ENCODE measurements around the gene RCE1. TPM values are rescaled to one million over a fixed set of nuclear protein-coding genes. Genes with fewer than 3 reads are reported as not detected.

RCE1 gene
- total RNA-seq, 1 donor from 2014 or later: 3.2 TPM

- ATAC-seq: no peak
- DNase-seq (ENCODE audit: low spot score): no peak
These were observed 25.0 kb downstream of the RCE1 start for GRCh38 chr11:66868082-66868725.

DNA sequence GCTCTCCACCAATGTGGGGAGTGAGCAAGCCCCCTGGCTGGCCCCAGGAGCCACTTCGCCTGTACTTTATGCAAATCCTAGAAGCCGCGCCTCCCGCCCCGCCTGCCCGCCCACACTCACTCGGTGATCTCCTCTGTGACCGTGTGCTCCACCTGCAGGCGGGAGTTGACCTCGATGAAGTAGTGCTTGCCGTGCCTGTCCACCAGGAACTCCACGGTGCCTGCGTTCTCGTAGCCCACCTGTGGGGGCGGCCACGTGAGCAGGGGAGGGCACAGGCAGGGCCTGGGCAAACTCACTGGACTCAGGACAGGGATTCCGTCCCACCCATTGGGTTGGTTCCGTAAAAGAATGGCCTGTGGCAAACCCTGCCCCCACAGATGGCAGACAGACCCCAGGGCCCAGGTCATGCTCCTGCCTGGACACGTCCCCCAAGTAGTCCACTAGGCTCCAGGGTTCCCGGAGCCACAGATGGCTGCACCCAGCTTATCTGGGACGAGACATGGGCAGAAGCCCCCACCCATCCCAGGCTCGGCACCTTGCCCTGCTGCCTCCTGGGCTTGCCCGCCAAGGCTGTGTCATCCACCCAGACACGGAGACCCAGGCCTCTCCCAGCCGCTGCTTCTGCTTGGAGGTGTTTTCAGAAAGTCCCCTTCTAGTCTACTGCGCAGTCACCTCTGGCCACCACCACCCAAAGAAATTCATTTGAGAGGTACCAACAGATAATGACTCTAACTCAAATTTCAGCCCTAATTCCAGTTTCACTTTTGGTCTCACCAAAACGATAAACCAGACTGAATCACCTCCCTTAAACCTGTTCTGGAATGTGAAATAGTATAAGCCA lies 25.7 kb downstream of the RCE1 start:
- peak; percentile 47 for ATAC-seq

GRCh38 chr11:66869567-66869870 lies 26.3 kb downstream of the RCE1 start:
- ATAC-seq (no peak), DNase-seq (ENCODE audit: low spot score) (no peak)

More for the DNA sequence above, 25.7 kb downstream of the RCE1 start:
- DNase-seq (ENCODE audit: low spot score): no peak

GRCh38 chr11:66870131-66870530 lies 26.9 kb downstream of the RCE1 start:
- no peak for ATAC-seq
- DNase-seq (ENCODE audit: low spot score): no peak

- DNase-seq (ENCODE audit: low spot score) (peak; percentile 45), ATAC-seq (no peak)
These were observed 27.6 kb downstream of the RCE1 start for GRCh38 chr11:66870616-66871520.

GRCh38 chr11:66871521-66871901 lies 28.3 kb downstream of the RCE1 start:
- DNase-seq (ENCODE audit: low spot score) (no peak), ATAC-seq (no peak)

GRCh38 chr11:66874232-66874631 lies 31.0 kb downstream of the RCE1 start:
- DNase-seq (ENCODE audit: low spot score) (no peak), ATAC-seq (no peak)

- no peak for DNase-seq (ENCODE audit: low spot score)
These were observed 32.1 kb downstream of the RCE1 start for GRCh38 chr11:66875378-66875777.

GRCh38 chr11:66877588-66878385 lies 34.5 kb downstream of the RCE1 start:
- DNase-seq (ENCODE audit: low spot score) (no peak), ATAC-seq (no peak)

More at GRCh38 chr11:66875378-66875777, 32.1 kb downstream of the RCE1 start:
- ATAC-seq: no peak

- ATAC-seq (peak; percentile 66), DNase-seq (ENCODE audit: low spot score) (peak; percentile 83)
These were observed 35.2 kb downstream of the RCE1 start for GRCh38 chr11:66878474-66878873.

- DNase-seq (ENCODE audit: low spot score): no peak
- peak; percentile 1 for ATAC-seq
These were observed 35.8 kb downstream of the RCE1 start for GRCh38 chr11:66879000-66879399.

DNA sequence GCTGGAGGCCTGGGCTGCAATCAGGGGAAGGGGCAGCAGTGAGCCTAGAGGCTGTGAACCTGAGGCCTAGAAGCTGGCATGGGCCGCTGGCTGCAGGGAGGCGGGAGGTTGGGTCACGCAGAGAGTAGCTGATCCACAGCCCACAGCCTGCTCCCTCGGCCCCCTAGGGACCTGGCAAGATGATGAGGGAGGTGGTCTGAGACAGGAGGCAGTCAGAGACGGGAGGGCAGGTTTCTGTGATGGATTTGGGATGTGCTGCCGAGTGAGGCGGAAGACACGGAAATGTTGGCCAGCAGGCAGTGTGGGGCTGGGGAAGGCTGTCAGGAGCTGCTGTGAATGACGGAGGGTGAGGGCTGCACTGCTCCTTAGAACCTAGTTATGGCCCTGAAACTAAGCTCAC lies 36.3 kb downstream of the RCE1 start:
- no peak for DNase-seq (ENCODE audit: low spot score)
- no peak for ATAC-seq

DNA sequence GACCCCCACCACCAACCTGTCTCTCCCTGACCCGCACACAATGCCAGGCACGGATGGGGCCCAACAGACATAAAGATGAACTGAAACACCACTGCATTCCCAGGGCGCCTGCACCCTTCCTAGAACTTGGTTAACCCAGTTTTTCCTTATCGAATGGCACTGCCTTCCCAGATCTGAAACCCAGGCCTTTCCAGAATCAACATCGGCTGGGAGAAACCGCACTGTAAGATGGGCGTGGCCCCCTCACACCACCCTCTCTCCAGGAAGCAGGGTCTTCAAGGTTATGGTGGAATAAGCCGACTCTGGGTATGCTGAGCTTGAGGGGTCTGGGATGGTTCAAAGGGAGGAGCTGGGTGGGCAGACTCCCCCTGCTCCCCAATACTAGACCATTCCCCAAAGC lies 36.8 kb downstream of the RCE1 start:
- DNase-seq (ENCODE audit: low spot score): no peak

DNA sequence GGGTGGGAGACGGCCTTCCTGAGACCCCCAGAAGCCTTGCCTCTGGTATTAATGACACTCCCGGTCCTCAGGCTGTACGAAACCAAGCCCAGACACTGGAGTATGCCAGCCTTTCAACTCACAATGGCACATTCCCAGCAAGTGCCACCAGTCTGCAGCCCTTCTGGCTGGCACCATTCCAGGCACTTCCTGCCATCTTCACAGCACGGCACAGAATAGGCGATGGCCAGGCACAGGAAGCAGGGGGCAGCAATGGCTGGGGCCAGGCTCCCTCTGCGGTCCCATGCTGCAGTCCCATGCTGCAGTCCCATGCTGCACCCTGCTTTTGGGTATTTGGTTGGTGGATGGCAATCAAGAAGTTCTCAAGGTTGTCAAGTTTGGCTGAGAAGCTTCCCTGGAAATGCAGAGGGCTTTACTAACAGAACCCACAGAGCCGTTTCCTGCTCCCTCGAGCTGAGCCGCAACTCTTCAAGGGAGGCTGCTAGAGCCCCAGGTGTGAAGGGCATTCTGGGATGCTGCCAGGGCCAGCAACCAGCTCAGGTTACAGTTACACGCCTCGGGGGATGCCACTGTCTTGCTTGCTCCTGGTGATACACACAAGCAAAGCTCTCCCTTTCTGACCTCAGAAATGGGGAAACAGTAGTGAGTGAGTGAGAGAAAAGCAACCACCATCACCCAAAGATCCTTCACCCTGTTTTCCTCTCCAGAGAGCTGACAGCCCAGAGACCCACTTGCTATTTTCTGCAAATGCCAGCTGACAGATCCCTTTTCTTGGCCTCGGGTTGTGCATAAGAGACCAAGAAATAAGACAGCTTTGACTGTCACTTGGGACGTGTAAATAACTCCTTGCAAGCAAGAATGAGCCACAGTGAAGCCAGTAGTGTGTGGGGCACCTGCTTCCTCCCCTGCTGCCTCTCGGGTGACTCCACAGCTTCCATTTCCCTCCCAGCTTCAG lies 37.5 kb downstream of the RCE1 start:
- no peak for ATAC-seq
- no peak for DNase-seq (ENCODE audit: low spot score)

More for the DNA sequence above, 36.8 kb downstream of the RCE1 start:
- ATAC-seq: no peak

DNA sequence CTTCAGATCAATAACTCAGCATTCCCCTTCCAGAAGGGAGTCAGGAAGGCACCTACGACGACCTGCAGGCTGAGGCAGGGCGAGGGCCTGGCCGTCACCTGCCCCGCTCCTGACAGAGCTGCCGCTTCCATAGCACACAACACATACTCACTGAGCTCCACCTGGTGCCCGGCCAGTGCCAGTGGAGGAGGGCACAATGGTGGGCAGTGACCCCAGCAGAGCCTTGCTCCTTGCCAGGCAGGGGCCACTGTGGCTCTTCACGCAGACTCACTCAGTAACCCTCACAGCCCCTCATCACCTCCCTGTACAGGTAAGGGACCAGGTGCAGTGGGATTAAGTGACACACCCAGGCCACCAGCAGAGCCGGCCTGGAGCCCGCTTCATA lies 38.2 kb downstream of the RCE1 start:
- ATAC-seq: no peak
- DNase-seq (ENCODE audit: low spot score): no peak

DNA sequence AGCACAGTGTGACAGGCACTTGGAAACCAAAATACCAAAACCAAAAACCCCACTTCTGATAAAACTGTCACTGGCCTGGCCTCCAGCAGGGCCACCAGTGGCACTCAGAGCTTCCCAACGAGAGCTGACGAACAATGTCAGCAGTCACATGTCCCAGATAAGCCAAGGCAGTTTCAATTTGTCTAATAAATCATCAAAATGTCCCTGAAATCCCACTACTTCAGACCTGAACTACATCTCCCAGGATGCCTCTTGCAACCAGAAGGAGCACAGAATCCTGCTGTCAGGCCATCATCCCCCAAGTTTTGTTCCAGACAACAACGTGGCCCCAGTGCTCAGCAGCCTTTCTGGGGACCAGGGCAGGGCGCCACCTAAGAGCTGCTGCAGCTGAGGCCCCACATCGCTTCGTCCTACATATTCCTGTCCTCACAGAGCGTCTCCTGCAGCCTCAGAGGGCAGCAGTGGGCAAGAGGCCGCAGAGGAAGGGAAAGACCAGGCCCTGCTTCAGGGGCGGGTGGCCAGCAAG lies 38.7 kb downstream of the RCE1 start:
- ATAC-seq (no peak), DNase-seq (ENCODE audit: low spot score) (no peak)

- DNase-seq (ENCODE audit: low spot score) (no peak), ATAC-seq (peak; percentile 58)
These were observed 39.3 kb downstream of the RCE1 start for GRCh38 chr11:66882561-66883015.

DNA sequence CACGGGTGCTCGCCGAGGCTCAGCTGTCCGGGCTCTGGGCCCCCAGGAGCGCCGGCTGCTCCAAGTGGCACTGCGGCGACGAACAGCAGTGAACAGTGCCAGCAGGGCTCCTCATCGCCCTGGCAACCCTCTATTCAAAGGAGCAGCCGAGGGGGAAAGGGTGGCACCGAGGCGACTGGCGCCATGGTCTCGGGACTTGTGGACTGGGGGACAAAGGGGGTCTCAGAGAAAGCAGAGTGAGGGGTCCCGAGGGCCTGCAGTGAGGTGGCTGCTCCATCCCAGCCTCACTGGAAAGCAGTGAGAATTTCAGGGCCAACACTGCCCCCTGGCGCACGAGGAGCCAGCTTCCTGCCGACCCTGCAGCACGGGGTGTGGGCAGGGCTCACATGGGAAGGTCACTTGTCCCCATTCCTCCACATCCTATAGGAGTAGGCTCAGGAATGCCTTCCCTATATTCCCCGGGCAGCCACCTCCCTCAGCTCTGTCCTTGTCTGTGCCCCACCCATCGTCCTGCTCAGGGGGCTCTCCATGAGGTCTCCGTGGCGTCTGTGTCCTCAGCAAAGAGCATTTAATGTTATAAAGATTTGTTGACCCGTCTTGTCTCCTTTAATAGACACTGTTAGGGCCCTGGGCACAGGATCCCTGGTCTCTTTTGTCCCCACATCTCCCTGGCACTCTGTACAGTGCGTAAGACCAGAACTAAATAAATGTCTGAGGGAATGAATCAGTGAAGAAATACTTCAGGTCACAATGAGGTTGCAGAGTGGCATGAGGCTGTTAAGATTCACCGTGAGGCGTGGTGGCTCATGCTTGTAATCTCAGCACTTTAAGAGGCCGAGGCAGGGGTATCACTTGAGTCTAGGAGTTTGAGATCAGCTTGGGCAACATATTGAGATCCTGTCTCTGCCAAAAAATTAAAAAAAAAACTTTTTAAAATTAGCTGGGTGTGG lies 40.0 kb downstream of the RCE1 start:
- peak; percentile 5 for ATAC-seq

More for the DNA sequence above, 40.0 kb downstream of the RCE1 start:
- DNase-seq (ENCODE audit: low spot score): no peak

All from left lobe of liver (tissue), 2 donors.